Stimulated activated naive CD8-positive, alpha-beta T cell treated with anti-CD3 and anti-CD28 coated beads, Interleukin-15, amount 100 ng/mL, for 72 hours (primary cell): Measurements from ENCODE around the gene NFIB.

Experiments
- ATAC-seq: fragments of 150-1000 bp; cut with Tn5 transposase; 2 replicates; pipeline ENCODE4 v1.10.0; 2021; ENCODE audit warnings: mild to moderate bottlenecking, moderate library complexity
- DNase-seq, 2 donors: peaks; one replicate each; pipeline ENCODE4 v3.0.0; 2021 to 2022
- H3K27ac Mint-ChIP-seq, 2 donors: one replicate each; pipeline ENCODE4 v1.8.0; 2022; ENCODE audit warnings: mild to moderate bottlenecking in 2 of 2, mixed read lengths in 2 of 2, moderate library complexity in 2 of 2
- H3K27me3 Mint-ChIP-seq: one replicate; pipeline ENCODE4 v1.8.0; 2022; ENCODE audit warnings: mixed read lengths
- H3K4me1 Mint-ChIP-seq: one replicate; pipeline ENCODE4 v1.8.0; 2022; ENCODE audit warnings: mild to moderate bottlenecking, mixed read lengths
- H3K4me3 Mint-ChIP-seq, 2 donors: one replicate each; pipeline ENCODE4 v1.8.0; 2022; ENCODE audit warnings: mild to moderate bottlenecking in 2 of 2, mixed read lengths in 2 of 2, moderate library complexity in 1 of 2
- H3K9me3 Mint-ChIP-seq, 2 donors: one replicate each; pipeline ENCODE4 v1.8.0; 2022; ENCODE audit warnings: mixed read lengths in 2 of 2

The NFIB gene

DNA sequence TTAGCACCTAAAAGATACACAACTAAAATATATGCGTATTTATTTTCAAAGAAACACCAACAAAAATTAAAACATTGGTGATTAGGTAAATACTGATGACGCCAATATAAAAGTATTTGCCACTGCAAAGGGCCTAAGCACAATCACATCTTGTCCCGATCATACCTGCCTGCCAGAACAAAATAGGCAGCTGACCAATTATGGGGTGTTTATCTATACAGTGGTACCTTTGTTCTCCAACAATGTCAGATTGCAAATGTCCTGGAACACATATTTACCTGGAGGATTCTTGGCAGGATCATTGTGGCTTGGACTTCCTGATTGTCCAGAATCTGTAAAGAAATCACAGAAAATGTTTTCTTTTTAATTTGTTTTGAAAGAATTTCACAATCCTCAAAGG lies 134.5 kb downstream of the NFIB start:
- Mint-ChIP-seq H3K9me3 (no peaks in the 10 kb centered on the region), H3K4me3 (no peak overlapping the region), H3K4me1 (no peaks in the 10 kb centered on the region), H3K27ac (no peak overlapping the region), H3K27me3 (no peaks in the 10 kb centered on the region)
- DNase-seq: no peak
- ATAC-seq: no peak

GRCh38 chr9:14175778-14176177 lies 138.2 kb downstream of the NFIB start:
- no peak overlapping the region for H3K27ac Mint-ChIP-seq
- ATAC-seq (no peak), DNase-seq (no peak)
- H3K27me3 Mint-ChIP-seq: no peaks in the 10 kb centered on the region
- no peaks in the 10 kb centered on the region for H3K9me3 Mint-ChIP-seq
- no peak overlapping the region for H3K4me3 Mint-ChIP-seq
- no peaks in the 10 kb centered on the region for H3K4me1 Mint-ChIP-seq

DNA sequence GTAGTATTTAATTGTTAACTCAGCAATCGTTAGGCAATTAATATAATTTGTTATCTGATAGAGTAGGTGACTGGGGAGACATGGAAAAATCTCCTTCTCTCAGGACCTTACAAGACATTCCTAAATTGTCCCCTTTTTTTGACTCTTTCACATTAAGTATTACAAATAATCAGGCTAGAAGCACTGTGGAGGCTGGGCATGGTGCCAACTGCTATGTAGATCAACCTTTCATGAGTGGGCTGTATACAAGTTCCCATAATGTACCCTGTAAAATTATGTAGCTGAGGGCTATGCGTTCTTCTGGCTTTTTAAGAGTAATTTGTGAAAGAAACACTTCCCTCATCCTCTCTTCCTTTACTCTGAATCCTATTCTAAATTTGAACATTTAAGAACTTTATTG lies 140.2 kb downstream of the NFIB start:
- no peak for ATAC-seq
- no peak overlapping the region for H3K27ac Mint-ChIP-seq

DNA sequence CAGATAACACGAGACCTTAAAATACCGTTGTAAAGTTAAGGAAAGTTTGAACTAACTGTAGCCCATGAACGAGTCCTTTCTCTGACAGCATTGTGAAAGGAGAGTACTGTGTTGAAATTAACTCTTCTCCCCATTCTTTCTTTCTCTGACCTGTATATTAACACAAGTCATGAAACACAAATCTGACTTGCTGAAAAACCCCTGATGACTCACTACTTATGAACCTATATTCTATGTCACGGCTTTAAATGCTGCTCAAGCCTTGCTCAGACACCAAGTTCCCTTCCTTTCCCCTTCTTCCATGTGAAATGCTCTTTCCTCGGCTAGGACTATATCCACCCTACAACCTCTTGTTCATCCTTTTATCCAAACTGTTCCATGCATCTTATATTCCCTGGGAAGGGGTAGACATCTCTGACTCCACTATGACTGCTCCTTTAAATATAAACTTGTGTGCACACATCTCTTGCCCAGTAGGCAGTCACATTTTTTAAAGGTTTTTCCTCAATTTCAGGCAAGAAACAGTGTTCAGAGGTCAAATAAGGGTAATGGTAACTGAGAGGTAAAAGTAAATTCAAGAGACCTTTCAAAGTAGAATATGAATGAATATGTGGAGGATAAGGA lies 142.9 kb downstream of the NFIB start:
- H3K4me1 Mint-ChIP-seq: no peaks in the 10 kb centered on the region
- no peak overlapping the region for H3K27ac Mint-ChIP-seq
- H3K9me3 Mint-ChIP-seq: no peaks in the 10 kb centered on the region
- no peaks in the 10 kb centered on the region for H3K27me3 Mint-ChIP-seq
- no peak for ATAC-seq
- no peak for DNase-seq
- H3K4me3 Mint-ChIP-seq: no peak overlapping the region

More for the DNA sequence above, 140.2 kb downstream of the NFIB start:
- no peaks in the 10 kb centered on the region for H3K4me1 Mint-ChIP-seq
- no peak overlapping the region for H3K4me3 Mint-ChIP-seq
- H3K9me3 Mint-ChIP-seq: no peaks in the 10 kb centered on the region
- no peaks in the 10 kb centered on the region for H3K27me3 Mint-ChIP-seq
- no peak for DNase-seq

- Mint-ChIP-seq H3K4me1 (no peaks in the 10 kb centered on the region), H3K4me3 (no peak overlapping the region), H3K27me3 (no peaks in the 10 kb centered on the region), H3K27ac (no peak overlapping the region), H3K9me3 (no peaks in the 10 kb centered on the region)
- ATAC-seq: no peak
- DNase-seq: no peak
Measured at GRCh38 chr9:14170392-14170931, 143.5 kb downstream of the NFIB start.

DNA sequence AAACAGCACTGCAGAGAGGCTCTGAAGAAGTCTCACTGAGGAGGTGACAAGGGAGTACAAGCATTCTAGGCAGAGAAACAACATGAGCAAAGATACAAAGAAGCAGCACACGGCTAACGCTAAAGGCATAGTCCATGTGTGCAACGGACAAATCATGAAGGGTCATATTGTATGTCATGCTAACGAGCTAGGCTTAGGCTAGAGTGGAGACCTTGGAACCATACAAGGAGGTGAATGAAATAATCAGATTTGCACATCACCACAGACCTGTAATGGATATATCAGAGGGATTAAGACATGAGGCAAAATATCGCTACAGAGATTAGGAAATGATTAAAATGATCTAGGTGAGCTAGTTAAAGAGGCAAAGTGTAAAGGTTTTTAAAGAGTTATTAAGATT lies 145.6 kb downstream of the NFIB start:
- Mint-ChIP-seq H3K27ac (no peak overlapping the region), H3K4me1 (no peaks in the 10 kb centered on the region), H3K9me3 (no peaks in the 10 kb centered on the region), H3K27me3 (no peaks in the 10 kb centered on the region), H3K4me3 (no peak overlapping the region)
- DNase-seq: no peak
- no peak for ATAC-seq

GRCh38 chr9:14165376-14166035 lies 148.4 kb downstream of the NFIB start:
- H3K9me3 Mint-ChIP-seq: no peaks in the 10 kb centered on the region
- no peak overlapping the region for H3K27ac Mint-ChIP-seq
- H3K27me3 Mint-ChIP-seq: no peaks in the 10 kb centered on the region
- no peak for ATAC-seq
- H3K4me1 Mint-ChIP-seq: no peaks in the 10 kb centered on the region
- H3K4me3 Mint-ChIP-seq: no peak overlapping the region
- no peak for DNase-seq

DNA sequence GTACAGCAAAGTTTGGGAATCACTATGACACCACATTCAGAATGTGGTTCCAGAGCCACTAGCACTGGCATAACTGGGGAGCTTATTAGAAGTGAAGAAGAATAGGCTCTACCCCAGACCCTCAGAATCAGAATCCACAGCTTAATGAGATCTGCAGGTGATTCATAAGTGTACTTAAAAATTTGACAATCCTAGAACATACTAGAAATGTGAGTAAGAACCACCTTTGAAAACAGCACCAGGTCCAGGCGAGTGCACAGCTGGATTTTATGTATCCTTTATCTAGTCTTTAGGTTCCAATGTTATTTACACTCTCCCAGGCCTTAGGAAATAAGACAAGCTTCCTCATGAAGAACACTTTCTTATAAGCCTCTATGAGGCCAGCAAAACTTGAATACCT lies 149.0 kb downstream of the NFIB start:
- no peak overlapping the region for H3K27ac Mint-ChIP-seq
- DNase-seq: no peak
- H3K27me3 Mint-ChIP-seq: no peaks in the 10 kb centered on the region
- ATAC-seq: no peak
- H3K4me1 Mint-ChIP-seq: no peaks in the 10 kb centered on the region
- H3K9me3 Mint-ChIP-seq: no peaks in the 10 kb centered on the region
- H3K4me3 Mint-ChIP-seq: no peak overlapping the region

- Mint-ChIP-seq H3K27ac (no peak overlapping the region), H3K27me3 (peaks cover 6% of the 10 kb centered on the region), H3K4me1 (peaks cover 8% of the 10 kb centered on the region), H3K9me3 (no peaks in the 10 kb centered on the region), H3K4me3 (no peak overlapping the region)
- DNase-seq (no peak), ATAC-seq (no peak)
Measured at GRCh38 chr9:14159440-14160216, 154.3 kb downstream of the NFIB start.

- DNase-seq (no peak), ATAC-seq (no peak)
- no peak overlapping the region for H3K27ac Mint-ChIP-seq
- no peak overlapping the region for H3K4me3 Mint-ChIP-seq
- no peaks in the 10 kb centered on the region for H3K9me3 Mint-ChIP-seq
- peaks cover 10% of the 10 kb centered on the region for H3K27me3 Mint-ChIP-seq
- peaks cover 8% of the 10 kb centered on the region for H3K4me1 Mint-ChIP-seq
Measured at GRCh38 chr9:14158916-14159315, 155.0 kb downstream of the NFIB start.

GRCh38 chr9:14158136-14158813 lies 155.7 kb downstream of the NFIB start:
- ATAC-seq: no peak
- H3K27me3 Mint-ChIP-seq: peaks cover 10% of the 10 kb centered on the region

DNA sequence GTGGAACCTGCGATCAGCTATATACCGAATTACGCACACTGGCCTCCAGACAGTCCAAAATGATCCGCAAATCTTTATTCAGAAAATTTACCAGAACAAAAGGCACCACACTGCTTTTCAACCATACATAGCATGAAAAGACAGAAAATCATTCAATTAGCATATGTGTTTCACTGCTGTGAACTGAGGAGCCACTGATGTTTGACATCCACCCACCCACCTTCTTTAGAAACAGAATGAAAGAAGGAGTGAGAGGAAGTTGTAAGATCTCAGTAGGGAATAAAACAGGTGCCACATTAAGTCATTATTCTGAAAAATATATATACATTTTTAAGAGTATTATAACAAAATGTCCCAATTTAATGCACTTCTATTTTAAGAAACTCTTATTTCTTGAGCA lies 156.8 kb downstream of the NFIB start:
- Mint-ChIP-seq H3K4me1 (peaks cover 8% of the 10 kb centered on the region), H3K27me3 (peaks cover 10% of the 10 kb centered on the region), H3K9me3 (no peaks in the 10 kb centered on the region), H3K4me3 (no peak overlapping the region), H3K27ac (no peak overlapping the region)
- no peak for ATAC-seq
- DNase-seq: no peak

More at GRCh38 chr9:14158136-14158813, 155.7 kb downstream of the NFIB start:
- Mint-ChIP-seq H3K4me1 (peaks cover 8% of the 10 kb centered on the region), H3K27ac (no peak overlapping the region), H3K9me3 (no peaks in the 10 kb centered on the region), H3K4me3 (no peak overlapping the region)
- DNase-seq: no peak

DNA sequence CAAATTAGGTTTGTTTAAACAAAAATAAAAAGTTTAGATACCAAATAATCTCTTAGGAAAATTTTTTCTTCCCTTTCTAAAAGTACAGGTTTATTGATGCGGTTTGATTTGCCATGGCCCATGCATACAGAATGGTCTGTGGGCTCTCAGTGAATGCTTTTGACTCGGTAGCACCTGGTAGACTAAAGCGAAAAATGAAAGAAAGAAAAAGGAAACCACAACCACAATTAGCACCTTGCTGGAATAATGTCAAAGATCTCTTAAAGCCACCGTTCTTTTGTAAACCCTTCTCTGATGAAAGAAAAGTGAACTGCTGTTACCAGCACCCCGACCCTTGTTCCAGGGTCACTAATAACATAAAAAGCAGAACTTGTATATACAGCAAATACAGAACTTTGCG lies 157.9 kb downstream of the NFIB start:
- Mint-ChIP-seq H3K27me3 (peaks cover 16% of the 10 kb centered on the region), H3K4me1 (peaks cover 8% of the 10 kb centered on the region), H3K4me3 (no peak overlapping the region), H3K27ac (no peak overlapping the region), H3K9me3 (no peaks in the 10 kb centered on the region)
- ATAC-seq (no peak), DNase-seq (no peak)

- H3K27me3 Mint-ChIP-seq: peaks cover 18% of the 10 kb centered on the region
- DNase-seq (no peak), ATAC-seq (no peak)
- no peak overlapping the region for H3K27ac Mint-ChIP-seq
- peaks cover 8% of the 10 kb centered on the region for H3K4me1 Mint-ChIP-seq
- H3K4me3 Mint-ChIP-seq: no peak overlapping the region
- no peaks in the 10 kb centered on the region for H3K9me3 Mint-ChIP-seq
Measured at GRCh38 chr9:14155237-14155636, 158.7 kb downstream of the NFIB start.

- Mint-ChIP-seq H3K4me3 (no peak overlapping the region), H3K9me3 (no peaks in the 10 kb centered on the region), H3K27ac (no peak overlapping the region), H3K27me3 (peaks cover 18% of the 10 kb centered on the region), H3K4me1 (peaks cover 8% of the 10 kb centered on the region)
- no peak for ATAC-seq
- no peak for DNase-seq
Measured at GRCh38 chr9:14153310-14153720, 160.6 kb downstream of the NFIB start.
